ENCODE measurements around the gene TMEM273. TPM values are rescaled to one million over a fixed set of nuclear protein-coding genes. Genes with fewer than 3 reads are reported as not detected.
A peak's percentile ranks its signal among the peaks of the same experiment; 100 is the strongest.

TMEM273 gene
- total and polyA plus RNA-seq, 7 donors = 5.4 to 17.8 (median 11.0) TPM

GRCh38 chr10:49114718-49115014, 73.5 kb downstream of the TMEM273 start:
- Histone ChIP-seq H3K36me3 (no peaks in the 10 kb centered on the region), H3K9me3 (no peaks in the 10 kb centered on the region), H3K27me3 (no peaks in the 10 kb centered on the region), H3K27ac (peak overlapping the region; percentile 80 to 89 (median 86)), H3K4me3 (peak overlapping the region; percentile 54 to 77 (median 68)), H3K4me1 (peaks cover 0 to 48% (median 23%) of the 10 kb centered on the region in 4 donors)
- DNase-seq = no peak
- no peak for TF ChIP-seq POLR2A (IDR thresholded peaks at IDR 0.05)
- no peak for TF ChIP-seq CTCF (IDR thresholded peaks at IDR 0.05)
- no peak for TF ChIP-seq EP300 (IDR thresholded peaks at IDR 0.05)
- no peak for TF ChIP-seq POLR2AphosphoS5 (IDR thresholded peaks at IDR 0.05)
- 55% methylated on average over 9 of the region's 9 CpGs for WGBS, 2 donors
- intact Hi-C loops (cut with DNase I) = loop anchor here (10.0 kb wide), 2 partner anchors 90 to 810 kb away; partner anchors contain the start of gene MAPK8

- no peaks in the 10 kb centered on the region for H3K9me3 ChIP-seq
- H3K27me3 ChIP-seq = no peaks in the 10 kb centered on the region
- WGBS, 2 donors = 49 to 70% methylated on average over 3 of the region's 3 CpGs
- no peak for DNase-seq
- H3K4me1 ChIP-seq = peaks cover 0 to 50% (median 28%) of the 10 kb centered on the region in 4 donors
- H3K4me3 ChIP-seq = no peak overlapping the region
- TF ChIP-seq POLR2A (IDR thresholded peaks at IDR 0.05) (no peak), CTCF (IDR thresholded peaks at IDR 0.05) (no peak), EP300 (IDR thresholded peaks at IDR 0.05) (no peak), POLR2AphosphoS5 (IDR thresholded peaks at IDR 0.05) (no peak)
- H3K36me3 ChIP-seq = no peaks in the 10 kb centered on the region
- intact Hi-C loops (cut with DNase I) = loop anchor here (10.0 kb wide), 2 partner anchors 89 to 809 kb away; partner anchors contain the start of gene MAPK8
- H3K27ac ChIP-seq = peak overlapping the region in 3 of 4 donors; percentile 10 to 88 (median 12)
Observed at GRCh38 chr10:49113741-49114141, 74.5 kb downstream of the TMEM273 start.

- no peak overlapping the region for H3K27ac ChIP-seq
- no peak for TF ChIP-seq EP300 (IDR thresholded peaks at IDR 0.05)
- TF ChIP-seq POLR2AphosphoS5 (IDR thresholded peaks at IDR 0.05) = no peak
- no peak for TF ChIP-seq CTCF (IDR thresholded peaks at IDR 0.05)
- no peak for TF ChIP-seq POLR2A (IDR thresholded peaks at IDR 0.05)
- H3K4me3 ChIP-seq = no peak overlapping the region
- H3K27me3 ChIP-seq = no peaks in the 10 kb centered on the region
- no peaks in the 10 kb centered on the region for H3K9me3 ChIP-seq
- DNase-seq = no peak
- no peaks in the 10 kb centered on the region for H3K36me3 ChIP-seq
- intact Hi-C loops (cut with DNase I) = loop anchor here (10.0 kb wide), 2 partner anchors 88 to 808 kb away; partner anchors contain the start of gene MAPK8
- peaks cover 0 to 50% (median 30%) of the 10 kb centered on the region in 4 donors for H3K4me1 ChIP-seq
- 29 to 44% methylated on average over 3 of the region's 3 CpGs for WGBS, 2 donors
Observed at GRCh38 chr10:49112851-49113250, 75.3 kb downstream of the TMEM273 start.

GRCh38 chr10:49112098-49112497, 76.1 kb downstream of the TMEM273 start:
- H3K9me3 ChIP-seq = no peaks in the 10 kb centered on the region
- no peak for DNase-seq
- H3K4me3 ChIP-seq = no peak overlapping the region
- H3K27me3 ChIP-seq = no peaks in the 10 kb centered on the region
- H3K27ac ChIP-seq = no peak overlapping the region
- intact Hi-C loops (cut with DNase I) = loop anchor here (10.0 kb wide), 2 partner anchors 87 to 807 kb away; partner anchors contain the start of gene MAPK8
- TF ChIP-seq POLR2A (IDR thresholded peaks at IDR 0.05) (no peak), EP300 (IDR thresholded peaks at IDR 0.05) (no peak), POLR2AphosphoS5 (IDR thresholded peaks at IDR 0.05) (no peak), CTCF (IDR thresholded peaks at IDR 0.05) (no peak)
- peaks cover 0 to 6% (median 0%) of the 10 kb centered on the region in 4 donors for H3K36me3 ChIP-seq
- 57 to 81% methylated on average over 3 of the region's 3 CpGs for WGBS, 2 donors
- peaks cover 0 to 56% (median 37%) of the 10 kb centered on the region in 4 donors for H3K4me1 ChIP-seq

- no peak for DNase-seq
- no peak overlapping the region for H3K4me3 ChIP-seq
- intact Hi-C loops (cut with DNase I) = loop anchor here (10.0 kb wide), 2 partner anchors 87 to 807 kb away; partner anchors contain the start of gene MAPK8
- 62 to 68% methylated on average over 8 of the region's 8 CpGs for WGBS, 2 donors
- TF ChIP-seq POLR2A (IDR thresholded peaks at IDR 0.05) = no peak
- no peak for TF ChIP-seq POLR2AphosphoS5 (IDR thresholded peaks at IDR 0.05)
- TF ChIP-seq CTCF (IDR thresholded peaks at IDR 0.05) = no peak
- TF ChIP-seq EP300 (IDR thresholded peaks at IDR 0.05) = no peak
- no peaks in the 10 kb centered on the region for H3K27me3 ChIP-seq
- H3K36me3 ChIP-seq = peaks cover 0 to 6% (median 0%) of the 10 kb centered on the region in 4 donors
- H3K27ac ChIP-seq = no peak overlapping the region
- H3K4me1 ChIP-seq = peaks cover 0 to 63% (median 45%) of the 10 kb centered on the region in 4 donors
- no peaks in the 10 kb centered on the region for H3K9me3 ChIP-seq
Observed at GRCh38 chr10:49111320-49111698, 76.9 kb downstream of the TMEM273 start.

Data from sigmoid colon (tissue), 7 donors.